Transverse colon (tissue), 4 donors: ENCODE results near the gene NRG2.

Source experiments
- EP300 ChIP-seq: sonication (generic); formaldehyde crosslinking; IDR thresholded peaks from one replicate; pipeline ENCODE4 v1.6.1; 2017; ENCODE audit warnings: antibody characterized with exemption, low read depth
- POLR2A ChIP-seq: fragments of 450-650 bp; IDR thresholded peaks from one replicate; pipeline ENCODE4 v1.6.1; 2016; ENCODE audit warnings: antibody characterized with exemption, mild to moderate bottlenecking, moderate library complexity
- POLR2AphosphoS5 ChIP-seq, 3 donors: sonication (generic); formaldehyde crosslinking; IDR thresholded peaks; one replicate each; pipeline ENCODE4 v1.6.1; 2016; ENCODE audit warnings: antibody characterized with exemption in 3 of 3
- TF ChIP-seq, protein P1 (sequence below), 5 experiments: fragments of 200-600 bp in 3 of 5; fragments of 450-650 bp in 2 of 5; sonication (generic) in 3 of 5; IDR thresholded peaks; 1 replicate in 2 of 5; 2 replicates in 3 of 5; pipeline ENCODE4 v1.5.1; 2016 to 2017; ENCODE audit warnings: antibody characterized with exemption in 5 of 5, inconsistent platforms in 3 of 5, mild to moderate bottlenecking in 2 of 5, moderate library complexity in 1 of 5

DNA sequence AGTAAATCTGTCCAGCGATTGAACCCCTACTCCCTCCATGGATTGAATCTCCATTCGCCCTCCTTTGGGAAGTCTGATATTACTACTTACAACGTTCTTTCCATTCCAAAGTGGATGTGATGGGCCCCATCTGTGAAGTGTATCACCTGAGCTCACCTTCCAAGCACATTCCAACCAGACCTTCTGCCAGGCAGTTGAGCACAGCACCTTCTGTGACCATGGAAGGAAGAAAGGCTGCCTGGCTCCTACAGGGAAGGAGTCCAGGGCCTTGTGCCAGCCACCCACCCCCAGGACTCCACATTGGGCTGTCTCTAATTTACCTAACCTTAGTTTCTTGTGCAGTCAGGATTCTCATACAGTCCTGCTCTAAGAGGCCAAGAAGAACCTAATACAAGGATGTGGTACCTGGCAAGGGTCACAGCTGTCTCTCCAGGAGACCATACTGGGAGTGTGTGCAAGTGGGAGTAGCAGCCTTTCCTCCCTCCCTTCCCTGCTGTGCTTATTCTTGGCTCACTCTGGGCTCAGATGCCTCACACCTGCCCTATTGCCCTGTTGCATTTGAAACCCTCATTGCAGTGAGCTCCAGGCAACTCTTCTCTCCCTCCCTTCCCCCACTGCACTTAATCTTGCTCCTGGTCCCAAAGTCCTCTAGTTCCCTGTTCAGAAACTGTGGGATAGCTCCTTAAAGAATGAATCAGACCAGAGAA lies 116.1 kb downstream of the NRG2 start:
- TF ChIP-seq POLR2A, result no peak
- TF ChIP-seq, protein P1, sequence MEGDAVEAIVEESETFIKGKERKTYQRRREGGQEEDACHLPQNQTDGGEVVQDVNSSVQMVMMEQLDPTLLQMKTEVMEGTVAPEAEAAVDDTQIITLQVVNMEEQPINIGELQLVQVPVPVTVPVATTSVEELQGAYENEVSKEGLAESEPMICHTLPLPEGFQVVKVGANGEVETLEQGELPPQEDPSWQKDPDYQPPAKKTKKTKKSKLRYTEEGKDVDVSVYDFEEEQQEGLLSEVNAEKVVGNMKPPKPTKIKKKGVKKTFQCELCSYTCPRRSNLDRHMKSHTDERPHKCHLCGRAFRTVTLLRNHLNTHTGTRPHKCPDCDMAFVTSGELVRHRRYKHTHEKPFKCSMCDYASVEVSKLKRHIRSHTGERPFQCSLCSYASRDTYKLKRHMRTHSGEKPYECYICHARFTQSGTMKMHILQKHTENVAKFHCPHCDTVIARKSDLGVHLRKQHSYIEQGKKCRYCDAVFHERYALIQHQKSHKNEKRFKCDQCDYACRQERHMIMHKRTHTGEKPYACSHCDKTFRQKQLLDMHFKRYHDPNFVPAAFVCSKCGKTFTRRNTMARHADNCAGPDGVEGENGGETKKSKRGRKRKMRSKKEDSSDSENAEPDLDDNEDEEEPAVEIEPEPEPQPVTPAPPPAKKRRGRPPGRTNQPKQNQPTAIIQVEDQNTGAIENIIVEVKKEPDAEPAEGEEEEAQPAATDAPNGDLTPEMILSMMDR (IDR thresholded peaks at IDR 0.05), result no peak
- TF ChIP-seq POLR2AphosphoS5 (IDR thresholded peaks at IDR 0.05), result no peak
- TF ChIP-seq EP300, result no peak
